ENCODE results near the gene BCDIN3D. TPM values are rescaled to one million over a fixed set of nuclear protein-coding genes. Genes with fewer than 3 reads are reported as not detected.

BCDIN3D gene
- total and polyA plus RNA-seq, 4 donors, result 1.7 to 4.4 (median 2.1) TPM

- peak within 1 kb of the TSS; percentile 63 to 85 for H3K27ac ChIP-seq (ENCODE audit: low read depth in 1 of 2, low read length in 2 of 2)
- peaks cover 4 to 25% (median 13%) of the 10 kb centered on the region in 4 donors for H3K4me1 ChIP-seq (ENCODE audit: control insufficient read depth in 4 of 4, insufficient read depth in 4 of 4, low read length in 3 of 4)
- H3K36me3 ChIP-seq (ENCODE audit: control insufficient read depth in 4 of 4, insufficient read depth in 3 of 4, low read depth in 1 of 4, low read length in 3 of 4), result no peaks in the 10 kb centered on the region
- TF ChIP-seq ATF3 (IDR thresholded peaks at IDR 0.05), result no peak
- peak; percentile 32 to 89 for TF ChIP-seq EGR1 (IDR thresholded peaks at IDR 0.05; ENCODE audit: low read depth in 2 of 2)
- no peak for TF ChIP-seq JUND (IDR thresholded peaks at IDR 0.05)
- no peak for TF ChIP-seq CTCF (IDR thresholded peaks at IDR 0.05; ENCODE audit: low read depth, low read length, missing input control)
- TF ChIP-seq GABPA (IDR thresholded peaks at IDR 0.05 in 1 of 2, conservative IDR thresholded peaks at IDR 0.05 in 1 of 2), result peak in 1 of 2 donors; percentile 76
- TF ChIP-seq YY1 (IDR thresholded peaks at IDR 0.05), result peak; percentile 62
- no peak for TF ChIP-seq NR2F2 (IDR thresholded peaks at IDR 0.05)
- peak; percentile 37 for TF ChIP-seq ZBTB33 (IDR thresholded peaks at IDR 0.05)
- peak; percentile 60 for TF ChIP-seq TAF1 (conservative IDR thresholded peaks at IDR 0.05)
- TF ChIP-seq HNF4A (conservative IDR thresholded peaks at IDR 0.05), result peak in 1 of 2 donors; percentile 29
- TF ChIP-seq RAD21 (IDR thresholded peaks at IDR 0.05), result peak in 1 of 2 donors; percentile 15
- TF ChIP-seq FOXA1 (IDR thresholded peaks at IDR 0.05), result no peak
- TF ChIP-seq HNF4G (IDR thresholded peaks at IDR 0.05), result no peak
- peak; percentile 38 to 45 for TF ChIP-seq RXRA (IDR thresholded peaks at IDR 0.05)
- TF ChIP-seq FOXA2 (IDR thresholded peaks at IDR 0.05), result no peak
- TF ChIP-seq SP1 (IDR thresholded peaks at IDR 0.05), result peak; percentile 69
- peak; percentile 58 for TF ChIP-seq REST (IDR thresholded peaks at IDR 0.05)
- TF ChIP-seq, protein P1, sequence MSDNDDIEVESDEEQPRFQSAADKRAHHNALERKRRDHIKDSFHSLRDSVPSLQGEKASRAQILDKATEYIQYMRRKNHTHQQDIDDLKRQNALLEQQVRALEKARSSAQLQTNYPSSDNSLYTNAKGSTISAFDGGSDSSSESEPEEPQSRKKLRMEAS (IDR thresholded peaks at IDR 0.05), result peak; percentile 87
- H3K27me3 ChIP-seq (ENCODE audit: control insufficient read depth in 4 of 4, insufficient read depth in 4 of 4, low read length in 3 of 4), result no peaks in the 10 kb centered on the region
- under 1% methylated on average over 61 of the region's 61 CpGs for WGBS
- H3K9ac ChIP-seq (ENCODE audit: low read depth in 1 of 2, low read length in 2 of 2), result peak within 1 kb of the TSS; percentile 16 to 50
- no peaks in the 10 kb centered on the region for H3K9me3 ChIP-seq (ENCODE audit: control insufficient read depth in 4 of 4, low read length in 3 of 4)
- peak; percentile 92 for DNase-seq (ENCODE audit: low spot score)
- H3K4me3 ChIP-seq (ENCODE audit: low read depth in 1 of 3, low read length in 3 of 3), result peak within 1 kb of the TSS; percentile 78 to 91 (median 90)
Observed at GRCh38 chr12:49828133-49829091, 14.5 kb downstream of the BCDIN3D start, which contains the start of gene NCKAP5L. TSS of gene NCKAP5L (minus strand) at chr12:49828413. CDS start at chr12:49804044, 24,369 bp downstream.
